HL-60 (cell line): ENCODE results near the gene SNORC.
"Not testable (repeated sequence)": the region's sequence is repeated elsewhere in the genome, so short reads cannot be mapped to it uniquely, and the experiment has no call there.

Experiments
- CTCF ChIP-seq: IDR thresholded peaks from one replicate; pipeline ENCODE4 v1.5.1; 2011; ENCODE audit warnings: low read length, control low read depth, inconsistent platforms; ENCODE audit not compliant: insufficient read depth
- GABPA ChIP-seq: IDR thresholded peaks from 2 replicates; pipeline ENCODE4 v1.6.1; 2012; ENCODE audit warnings: low read depth
- POLR2AphosphoS5 ChIP-seq: IDR thresholded peaks from 2 replicates; pipeline ENCODE4 v1.6.1; 2012; ENCODE audit warnings: low read depth
- REST ChIP-seq: IDR thresholded peaks from 2 replicates; pipeline ENCODE4 v1.6.1; 2012; ENCODE audit warnings: low read depth; ENCODE audit not compliant: insufficient replicate concordance
- SPI1 ChIP-seq: IDR thresholded peaks from 2 replicates; pipeline ENCODE4 v1.6.1; 2012; ENCODE audit warnings: low read depth, mild to moderate bottlenecking, borderline replicate concordance

- TF ChIP-seq CTCF, REST, POLR2AphosphoS5, GABPA, SPI1: not testable (repeated sequence)
Observed at GRCh38 chr2:232906867-232907717, 37.0 kb downstream of the SNORC start.
